Breast epithelium (tissue), 3 donors: ENCODE measurements around the gene DCBLD1.
"Not testable (repeated sequence)": the region's sequence is repeated elsewhere in the genome, so short reads cannot be mapped to it uniquely, and the experiment has no call there.

Experiments
- CTCF ChIP-seq, 3 donors: fragments of 450-650 bp; IDR thresholded peaks; one replicate each; pipeline ENCODE4 v1.5.1; 2016 to 2017; ENCODE audit warnings: antibody characterized with exemption in 3 of 3, mild to moderate bottlenecking in 3 of 3, moderate library complexity in 3 of 3
- POLR2A ChIP-seq: fragments of 450-650 bp; IDR thresholded peaks from one replicate; pipeline ENCODE4 v1.6.1; 2016; ENCODE audit warnings: antibody characterized with exemption, mild to moderate bottlenecking, moderate library complexity

DNA sequence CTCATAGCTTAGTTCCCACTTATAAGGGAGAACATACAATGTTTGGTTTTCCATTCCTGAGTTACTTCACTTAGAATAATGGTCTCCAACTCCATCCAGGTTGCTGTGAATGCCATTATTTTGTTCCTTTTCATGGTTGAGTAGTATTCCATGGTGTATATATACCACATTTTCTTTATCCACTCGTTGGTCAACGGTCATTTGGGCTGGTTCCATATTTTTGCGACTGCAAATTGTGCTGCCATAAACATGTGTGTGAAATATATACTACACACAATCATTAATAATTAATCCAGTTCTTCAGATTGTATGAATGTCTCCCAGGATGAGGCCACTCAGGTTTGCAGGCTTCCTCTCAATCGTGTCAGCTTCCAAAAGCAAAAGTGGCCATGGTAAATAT lies 13.9 kb upstream of the DCBLD1 start:
- not testable (repeated sequence) for TF ChIP-seq CTCF (IDR thresholded peaks at IDR 0.05); POLR2A
